AG09309 (cell line): Measurements from ENCODE around the gene IGSF9B.

ENCODE experiments used
- DNase-seq: peaks from one replicate; pipeline ENCODE4 v3.0.0-alpha.2; 2010; ENCODE audit warnings: low read depth
- H3K4me3 ChIP-seq: 2 replicates; pipeline ENCODE4 v1.5.1; 2011; ENCODE audit warnings: mild to moderate bottlenecking, low read depth, low read length, moderate library complexity; ENCODE audit not compliant: control insufficient read depth
- TF ChIP-seq, protein P1 (sequence below): IDR thresholded peaks from 2 replicates; pipeline ENCODE4 v1.5.1; 2011; ENCODE audit warnings: mild to moderate bottlenecking, low read depth, low read length, inconsistent platforms; ENCODE audit not compliant: insufficient read depth, control insufficient read depth; ENCODE audit errors: missing control alignments

The IGSF9B gene

DNA sequence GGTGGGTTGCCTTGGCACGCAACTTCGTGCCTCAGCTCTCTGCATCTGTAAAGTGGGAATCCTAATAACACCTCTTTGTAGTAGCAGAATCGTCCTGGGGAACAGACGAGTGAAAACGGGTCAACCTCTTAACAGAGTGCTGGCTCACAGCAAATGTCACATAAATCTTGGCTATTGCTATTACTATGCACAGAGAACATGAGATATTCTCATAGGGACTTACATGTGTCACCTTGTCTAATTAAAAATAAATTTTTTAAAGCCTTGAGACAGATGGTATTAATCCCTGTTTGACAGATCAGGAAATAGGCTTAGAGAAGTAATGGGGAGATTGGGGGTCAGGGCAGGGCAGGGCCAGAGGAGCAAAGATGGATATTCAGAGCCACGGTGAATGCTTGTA is 44.3 kb upstream of the IGSF9B start:
- TF ChIP-seq, protein P1, sequence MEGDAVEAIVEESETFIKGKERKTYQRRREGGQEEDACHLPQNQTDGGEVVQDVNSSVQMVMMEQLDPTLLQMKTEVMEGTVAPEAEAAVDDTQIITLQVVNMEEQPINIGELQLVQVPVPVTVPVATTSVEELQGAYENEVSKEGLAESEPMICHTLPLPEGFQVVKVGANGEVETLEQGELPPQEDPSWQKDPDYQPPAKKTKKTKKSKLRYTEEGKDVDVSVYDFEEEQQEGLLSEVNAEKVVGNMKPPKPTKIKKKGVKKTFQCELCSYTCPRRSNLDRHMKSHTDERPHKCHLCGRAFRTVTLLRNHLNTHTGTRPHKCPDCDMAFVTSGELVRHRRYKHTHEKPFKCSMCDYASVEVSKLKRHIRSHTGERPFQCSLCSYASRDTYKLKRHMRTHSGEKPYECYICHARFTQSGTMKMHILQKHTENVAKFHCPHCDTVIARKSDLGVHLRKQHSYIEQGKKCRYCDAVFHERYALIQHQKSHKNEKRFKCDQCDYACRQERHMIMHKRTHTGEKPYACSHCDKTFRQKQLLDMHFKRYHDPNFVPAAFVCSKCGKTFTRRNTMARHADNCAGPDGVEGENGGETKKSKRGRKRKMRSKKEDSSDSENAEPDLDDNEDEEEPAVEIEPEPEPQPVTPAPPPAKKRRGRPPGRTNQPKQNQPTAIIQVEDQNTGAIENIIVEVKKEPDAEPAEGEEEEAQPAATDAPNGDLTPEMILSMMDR, result no peak
- H3K4me3 ChIP-seq, result no peak overlapping the region
- no peak for DNase-seq

DNA sequence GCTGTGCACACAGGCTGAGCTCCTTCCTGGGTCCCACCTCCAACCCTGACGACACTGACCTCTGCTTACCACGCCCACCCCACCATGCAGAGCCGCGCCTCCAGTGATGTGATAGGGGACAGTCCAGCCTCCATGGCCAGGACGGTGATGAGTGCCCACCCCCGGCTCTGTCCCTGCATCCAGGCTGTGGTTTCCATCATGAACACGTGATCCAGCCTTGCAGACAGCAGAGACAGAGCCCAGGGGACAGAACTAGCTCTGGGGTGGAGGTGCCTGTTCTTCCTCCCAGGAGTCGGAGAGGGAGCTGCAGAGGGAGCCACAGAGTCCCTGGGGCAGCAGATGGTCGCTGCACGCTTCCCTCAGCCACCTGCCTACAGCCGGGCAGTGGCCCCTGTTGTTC is 42.6 kb upstream of the IGSF9B start:
- no peak overlapping the region for H3K4me3 ChIP-seq
- TF ChIP-seq, protein P1, result no peak

DNA sequence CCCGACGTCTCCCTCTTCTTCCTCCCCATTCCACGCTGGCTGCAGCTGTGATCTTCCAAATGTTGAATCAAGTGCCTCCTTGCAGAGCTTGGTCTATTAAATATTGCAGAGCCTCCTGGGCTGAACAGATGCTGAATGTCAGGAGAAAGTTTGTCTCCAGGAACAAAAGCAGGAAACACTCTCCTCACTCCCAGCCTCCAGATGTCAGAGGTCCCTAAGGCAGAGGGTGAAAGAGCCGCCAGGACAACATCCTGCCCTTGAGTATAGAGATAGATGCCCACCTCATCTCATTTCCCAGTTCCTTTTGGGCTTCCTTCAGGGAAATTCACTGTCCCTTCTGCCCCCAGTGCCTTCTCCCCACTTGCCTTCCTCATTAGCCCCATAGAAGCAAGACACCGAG is 40.8 kb upstream of the IGSF9B start:
- DNase-seq, result no peak
- TF ChIP-seq, protein P1, result no peak
- no peak overlapping the region for H3K4me3 ChIP-seq

More for the DNA sequence above, 42.6 kb upstream of the IGSF9B start:
- no peak for DNase-seq

DNA sequence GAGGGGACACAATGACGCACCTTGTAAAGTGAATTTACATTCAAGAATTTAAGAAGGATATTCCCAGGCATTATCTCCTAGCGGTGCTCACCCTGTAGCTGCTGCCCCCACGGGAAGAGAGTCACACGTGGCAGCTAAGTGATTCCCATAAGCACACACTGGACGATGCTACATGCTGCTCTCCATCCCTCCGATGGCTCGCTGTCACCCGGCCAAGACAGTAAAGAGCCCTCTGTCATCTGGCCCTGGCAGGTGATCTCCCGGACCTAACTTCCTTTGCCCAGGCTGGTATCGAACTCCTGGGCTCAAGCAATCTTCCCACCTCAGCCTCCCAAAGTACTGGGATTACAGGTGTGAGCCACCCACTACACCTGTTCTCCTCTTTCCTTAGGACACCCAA is 39.9 kb upstream of the IGSF9B start:
- no peak for DNase-seq
- no peak overlapping the region for H3K4me3 ChIP-seq
- TF ChIP-seq, protein P1, result no peak

DNA sequence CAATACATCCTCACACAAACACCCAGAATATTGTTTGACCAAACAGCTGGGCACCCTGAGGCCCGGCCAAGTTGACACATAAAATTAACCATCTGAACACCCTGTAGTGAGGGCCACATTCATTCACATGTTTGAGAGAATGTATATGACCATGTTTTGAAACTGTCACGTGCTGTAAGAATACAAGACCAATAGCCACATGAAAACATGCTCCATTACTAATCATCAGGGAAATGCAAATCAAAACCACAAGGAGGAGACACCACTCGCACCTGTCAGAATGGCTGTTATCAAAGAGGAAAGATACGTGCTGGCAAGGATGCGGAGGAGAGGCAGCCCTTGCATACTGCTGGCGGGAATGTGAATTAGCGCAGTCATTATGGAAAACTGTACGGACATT is 38.3 kb upstream of the IGSF9B start:
- no peak overlapping the region for H3K4me3 ChIP-seq
- no peak for DNase-seq
- TF ChIP-seq, protein P1, result no peak

DNA sequence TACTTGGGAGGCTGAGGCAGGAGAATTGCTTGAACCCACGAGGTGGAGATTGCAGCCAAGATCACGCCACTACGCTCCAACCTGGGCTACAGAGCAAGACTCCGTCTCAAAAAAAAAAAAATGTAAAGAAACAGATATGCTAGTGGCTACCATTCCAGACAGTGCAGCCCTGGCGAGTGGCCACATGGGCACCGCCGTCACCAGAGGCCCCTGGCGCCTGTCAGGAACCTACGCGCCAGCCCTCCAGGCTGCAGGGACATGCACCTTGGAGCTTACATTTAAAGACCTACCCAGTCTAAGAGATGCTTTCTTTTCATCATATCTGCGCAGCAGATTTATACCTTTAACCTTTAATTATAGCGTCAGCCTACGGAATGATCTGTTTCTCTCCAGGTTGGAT is 37.2 kb upstream of the IGSF9B start:
- H3K4me3 ChIP-seq, result no peak overlapping the region
- no peak for DNase-seq
- TF ChIP-seq, protein P1, result no peak

DNA sequence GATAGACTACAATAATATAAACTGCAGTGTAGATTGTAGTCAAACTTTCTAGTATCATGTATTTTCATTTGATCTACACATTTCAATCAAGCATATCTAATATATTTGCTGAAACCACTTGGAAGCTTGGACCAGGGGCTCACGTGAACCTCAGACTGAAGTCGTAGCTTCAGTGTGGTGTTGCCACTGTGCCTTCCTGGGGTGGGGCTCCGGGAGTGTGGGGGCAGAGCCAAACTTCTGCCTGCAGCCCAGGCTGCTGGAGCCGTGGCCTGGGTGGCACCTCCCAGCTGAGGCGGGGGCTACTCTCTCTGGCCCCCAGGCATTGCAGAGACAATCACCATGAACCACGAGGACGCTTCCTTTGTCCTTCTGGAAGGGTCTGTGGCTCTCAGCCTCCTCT is 36.3 kb upstream of the IGSF9B start:
- no peak for DNase-seq
- TF ChIP-seq, protein P1, result no peak
- H3K4me3 ChIP-seq, result no peak overlapping the region
